KMS-11 (cell line): Measurements from ENCODE around the gene STATH.
"Not testable (repeated sequence)": the region's sequence is repeated elsewhere in the genome, so short reads cannot be mapped to it uniquely, and the experiment has no call there.

Experiments
- H2AFZ ChIP-seq: fragments of 200-600 bp; sonication (generic); 2 replicates; pipeline ENCODE4 v1.6.1; 2016; ENCODE audit warnings: antibody characterized with exemption, mixed run types, low read depth
- H3K27ac ChIP-seq: fragments of 200-600 bp; sonication (generic); 2 replicates; pipeline ENCODE4 v1.6.1; 2016; ENCODE audit warnings: mild to moderate bottlenecking, mixed run types
- H3K27me3 ChIP-seq: fragments of 200-600 bp; sonication (generic); 2 replicates; pipeline ENCODE4 v1.6.1; 2017; ENCODE audit warnings: mild to moderate bottlenecking, low read depth, mixed run types, moderate library complexity; ENCODE audit not compliant: insufficient read depth
- H3K36me3 ChIP-seq: fragments of 200-600 bp; sonication (generic); 2 replicates; pipeline ENCODE4 v1.6.1; 2017; ENCODE audit warnings: mild to moderate bottlenecking, mixed run types; ENCODE audit not compliant: insufficient read depth
- H3K4me1 ChIP-seq: fragments of 200-600 bp; sonication (generic); 2 replicates; pipeline ENCODE4 v1.6.1; 2016; ENCODE audit warnings: mild to moderate bottlenecking, low read depth, mixed run types; ENCODE audit not compliant: poor library complexity, severe bottlenecking
- H3K4me2 ChIP-seq: fragments of 200-600 bp; sonication (generic); 2 replicates; pipeline ENCODE4 v1.7.0; 2016; ENCODE audit warnings: mild to moderate bottlenecking, mixed run types
- H3K4me3 ChIP-seq: fragments of 200-600 bp; sonication (generic); IDR thresholded peaks from 2 replicates; pipeline ENCODE4 v1.6.1; 2017; ENCODE audit warnings: low read depth, low read length, mixed read lengths; ENCODE audit not compliant: insufficient read depth
- H3K79me2 ChIP-seq: fragments of 200-600 bp; sonication (generic); 2 replicates; pipeline ENCODE4 v1.6.1; 2016; ENCODE audit warnings: low read depth, mixed run types; ENCODE audit not compliant: insufficient read depth
- H3K9ac ChIP-seq: fragments of 200-600 bp; sonication (generic); 2 replicates; pipeline ENCODE4 v1.6.1; 2016; ENCODE audit warnings: mild to moderate bottlenecking, mixed run types
- H4K20me1 ChIP-seq: fragments of 200-600 bp; sonication (generic); 2 replicates; pipeline ENCODE4 v1.6.1; 2016; ENCODE audit warnings: mild to moderate bottlenecking, mixed run types; ENCODE audit not compliant: insufficient read depth
- CTCF ChIP-seq: fragments of 200-600 bp; sonication (generic); conservative IDR thresholded peaks from 2 replicates; pipeline ENCODE4 v1.6.1; 2017; ENCODE audit warnings: low read depth, mild to moderate bottlenecking, antibody characterized with exemption, low read length, moderate library complexity, mixed read lengths

The STATH gene

GRCh38 chr4:70039928-70040327, 44.2 kb downstream of the STATH start:
- not testable (repeated sequence) for H3K79me2 ChIP-seq, H3K4me3 ChIP-seq, H3K9ac ChIP-seq, H3K4me2 ChIP-seq, H2AFZ ChIP-seq, H3K36me3 ChIP-seq, H3K27ac ChIP-seq, H3K27me3 ChIP-seq, H3K4me1 ChIP-seq, H4K20me1 ChIP-seq

DNA sequence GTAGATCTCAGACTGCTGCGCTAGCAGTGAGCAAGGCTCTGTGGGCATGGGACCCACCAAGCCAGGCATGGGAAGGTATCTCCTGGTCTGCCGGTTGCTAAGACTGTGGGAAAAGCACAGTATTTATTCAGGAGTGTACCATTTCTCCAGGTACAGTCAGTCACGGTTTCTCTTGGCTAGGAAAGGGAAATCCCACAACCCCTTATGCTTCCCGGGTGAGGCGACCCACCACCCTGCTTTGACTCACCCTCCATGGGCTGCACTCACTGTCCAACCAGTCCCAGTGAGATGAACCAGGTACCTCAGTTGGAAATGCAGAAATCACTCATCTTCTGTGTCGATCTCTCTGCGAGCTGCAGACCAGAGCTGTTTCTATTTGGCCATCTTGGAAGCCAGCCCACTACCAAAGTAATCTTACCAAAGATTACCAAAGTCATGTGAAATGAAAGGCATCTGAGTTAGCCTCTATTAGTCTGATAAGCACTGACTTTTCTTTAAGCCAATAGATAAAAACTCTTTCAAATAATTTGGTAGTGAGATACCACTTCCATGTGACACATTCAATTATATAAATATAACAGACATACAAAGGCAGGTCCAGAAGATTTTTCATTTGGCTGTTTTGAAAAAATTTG, 46.0 kb downstream of the STATH start:
- Histone ChIP-seq H3K4me1 (no peaks in the 10 kb centered on the region), H3K36me3 (no peaks in the 10 kb centered on the region), H3K4me2 (no peak overlapping the region), H3K79me2 (no peaks in the 10 kb centered on the region), H3K4me3 (no peak overlapping the region), H3K27me3 (no peaks in the 10 kb centered on the region), H3K27ac (no peak overlapping the region), H2AFZ (no peak overlapping the region), H4K20me1 (no peaks in the 10 kb centered on the region), H3K9ac (no peak overlapping the region)
- no peak for TF ChIP-seq CTCF

DNA sequence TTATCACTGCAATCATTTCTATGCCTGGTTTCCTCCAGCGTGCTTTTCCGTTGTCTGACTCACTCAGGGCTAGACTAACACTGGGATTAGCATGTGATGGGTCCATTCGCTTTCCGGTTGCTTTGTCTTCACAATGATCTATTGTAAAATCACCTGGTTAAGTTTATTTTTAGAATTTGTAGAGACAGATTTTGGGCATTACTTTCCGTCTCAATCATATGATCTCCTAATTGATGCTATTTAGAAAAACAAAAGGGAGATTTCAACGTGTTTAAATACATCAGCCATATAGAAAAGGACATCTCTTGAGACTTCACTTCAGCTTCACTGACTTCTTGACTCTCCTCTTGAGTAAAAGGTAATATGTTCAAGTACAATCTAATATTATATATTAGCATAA, 54.4 kb downstream of the STATH start, which contains the start of gene HTN1:
TSS of gene HTN1 (plus strand) at position 301 of the 400 bp plus-strand sequence. CDS start 2,639 bp downstream, outside the sequence.
- H3K27ac ChIP-seq, H3K36me3 ChIP-seq, H3K27me3 ChIP-seq, H3K9ac ChIP-seq, H3K4me2 ChIP-seq, H3K4me1 ChIP-seq, H4K20me1 ChIP-seq, H3K4me3 ChIP-seq, H2AFZ ChIP-seq, H3K79me2 ChIP-seq: not testable (repeated sequence)
